NCI-H187 (cell line): Measurements from ENCODE around the gene IL1R1.

Experiments
- DNase-seq, 2 experiments: peaks; one replicate each; lab custom pipeline; 2025; lab: John Stamatoyannopoulos, UW

The IL1R1 gene

DNA sequence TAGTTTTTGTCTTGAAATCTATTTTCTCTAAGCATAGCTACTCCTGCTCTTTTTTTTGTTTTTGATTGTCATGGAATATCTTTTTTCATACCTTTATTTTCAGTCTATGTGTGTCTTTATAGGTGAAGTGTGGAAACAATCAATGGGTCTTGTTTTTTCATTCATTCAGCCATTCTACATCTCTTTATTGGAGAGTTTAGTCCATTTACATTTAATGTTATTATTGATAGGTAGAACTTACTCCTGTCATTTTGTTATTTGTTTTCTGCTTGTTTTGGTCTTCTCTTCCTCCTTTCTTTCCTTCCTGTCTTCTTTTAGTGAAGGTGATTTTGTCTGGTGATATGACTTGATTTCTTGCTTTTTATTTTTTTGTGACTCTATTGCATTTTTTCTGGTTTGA, 62.1 kb downstream of the IL1R1 start:
- DNase-seq = no peak

DNA sequence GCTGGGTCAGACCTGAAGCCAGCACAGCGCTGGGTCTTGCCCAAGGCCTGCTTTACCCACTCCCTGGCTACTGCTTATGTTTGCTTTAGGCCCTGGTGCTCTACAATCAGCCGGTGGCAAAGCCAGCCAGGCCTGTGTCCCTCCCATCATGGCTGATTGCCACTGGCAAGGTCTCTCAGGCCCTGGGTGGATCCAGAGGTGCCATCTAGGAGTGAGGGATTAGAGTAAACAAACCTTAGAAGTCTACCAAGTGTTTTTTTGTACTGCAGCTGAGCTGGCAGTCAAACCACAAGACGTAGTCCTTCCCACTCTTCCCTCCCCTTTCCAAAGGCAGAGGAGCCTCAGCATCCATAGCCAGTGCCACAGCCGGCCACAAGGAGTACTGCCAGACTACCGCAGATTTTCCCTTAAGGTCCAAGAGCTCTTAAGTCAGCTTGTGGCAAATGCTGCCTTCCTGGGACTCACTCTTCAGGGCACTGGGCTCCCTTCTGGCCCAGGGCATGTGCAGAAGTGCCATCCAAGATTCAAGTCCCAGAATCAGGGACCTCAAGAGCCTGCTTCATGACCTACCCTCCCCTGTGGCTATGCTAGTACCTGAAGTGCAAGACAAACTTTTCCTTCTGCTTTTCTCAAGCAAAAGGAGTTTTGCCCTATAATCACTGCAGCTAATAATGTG, 64.3 kb downstream of the IL1R1 start:
- no peak for DNase-seq

GRCh38 chr2:102208774-102209173, 66.2 kb downstream of the IL1R1 start:
- no peak for DNase-seq

DNA sequence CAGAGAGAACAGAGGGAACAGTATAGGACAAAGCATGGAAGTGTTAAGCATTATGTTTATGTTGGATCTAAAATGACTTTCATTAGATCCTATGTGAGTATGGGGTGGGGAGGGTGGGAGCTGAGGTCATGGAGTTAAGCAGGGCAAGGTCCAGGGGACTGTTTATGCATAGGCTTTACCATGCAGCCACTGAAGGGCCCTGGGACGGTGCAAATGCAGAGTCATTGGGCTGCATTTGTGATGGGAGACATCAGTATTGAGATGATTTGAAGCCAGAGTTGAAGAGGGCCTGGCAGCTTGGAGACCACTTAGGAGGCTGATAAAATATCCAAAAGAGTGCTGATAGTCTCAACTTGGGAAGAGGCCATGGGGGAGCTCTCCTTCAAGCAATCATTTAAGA, 66.9 kb downstream of the IL1R1 start:
- no peak for DNase-seq

DNA sequence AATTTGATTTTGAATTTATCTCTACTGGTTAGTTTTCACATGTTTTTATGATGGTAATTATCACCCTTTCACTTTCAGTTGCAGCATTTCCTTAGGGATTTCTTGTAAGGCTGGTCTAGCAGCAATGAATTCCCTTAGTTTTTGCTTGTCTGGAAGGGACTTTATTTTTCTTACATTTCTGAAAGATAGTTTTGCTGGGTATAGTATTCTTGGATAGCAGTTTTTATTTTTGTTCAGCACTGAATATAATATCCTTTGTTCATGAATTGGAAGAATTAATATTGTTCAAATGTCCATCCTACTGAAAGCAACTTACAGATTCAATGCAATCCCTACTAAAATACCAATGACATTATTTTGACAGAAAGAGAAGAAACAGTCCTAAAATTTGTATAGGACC, 74.5 kb downstream of the IL1R1 start:
- no peak for DNase-seq

- DNase-seq = no peak
Observed at GRCh38 chr2:102224824-102225739, 82.5 kb downstream of the IL1R1 start.

GRCh38 chr2:102226171-102226570, 83.6 kb downstream of the IL1R1 start:
- no peak for DNase-seq

GRCh38 chr2:102226612-102227391, 84.3 kb downstream of the IL1R1 start:
- DNase-seq = no peak

GRCh38 chr2:102229141-102229769, 86.7 kb downstream of the IL1R1 start:
- no peak for DNase-seq
